ENCODE results near the gene TLE2.

DNA sequence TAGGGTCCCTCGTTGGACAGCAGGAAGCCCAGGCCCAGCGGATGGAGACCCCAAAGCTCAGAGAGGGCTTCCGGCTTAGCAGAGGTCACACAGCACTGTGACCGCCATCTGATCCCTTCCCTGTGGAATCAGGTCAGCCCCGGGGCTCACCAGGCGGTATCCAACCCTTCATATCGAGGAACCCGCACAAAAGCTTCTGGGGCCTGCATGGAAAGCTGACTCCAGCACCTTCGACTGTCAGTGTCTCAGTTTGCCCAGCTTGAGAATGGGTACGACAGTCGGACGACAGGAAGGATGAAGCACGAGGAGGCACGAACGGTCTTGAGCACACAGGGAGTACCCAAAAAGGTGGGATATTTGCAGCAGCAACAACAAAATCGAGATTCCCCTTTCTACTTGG, 30.6 kb upstream of the TLE2 start:
- TF ChIP-seq, protein P1, sequence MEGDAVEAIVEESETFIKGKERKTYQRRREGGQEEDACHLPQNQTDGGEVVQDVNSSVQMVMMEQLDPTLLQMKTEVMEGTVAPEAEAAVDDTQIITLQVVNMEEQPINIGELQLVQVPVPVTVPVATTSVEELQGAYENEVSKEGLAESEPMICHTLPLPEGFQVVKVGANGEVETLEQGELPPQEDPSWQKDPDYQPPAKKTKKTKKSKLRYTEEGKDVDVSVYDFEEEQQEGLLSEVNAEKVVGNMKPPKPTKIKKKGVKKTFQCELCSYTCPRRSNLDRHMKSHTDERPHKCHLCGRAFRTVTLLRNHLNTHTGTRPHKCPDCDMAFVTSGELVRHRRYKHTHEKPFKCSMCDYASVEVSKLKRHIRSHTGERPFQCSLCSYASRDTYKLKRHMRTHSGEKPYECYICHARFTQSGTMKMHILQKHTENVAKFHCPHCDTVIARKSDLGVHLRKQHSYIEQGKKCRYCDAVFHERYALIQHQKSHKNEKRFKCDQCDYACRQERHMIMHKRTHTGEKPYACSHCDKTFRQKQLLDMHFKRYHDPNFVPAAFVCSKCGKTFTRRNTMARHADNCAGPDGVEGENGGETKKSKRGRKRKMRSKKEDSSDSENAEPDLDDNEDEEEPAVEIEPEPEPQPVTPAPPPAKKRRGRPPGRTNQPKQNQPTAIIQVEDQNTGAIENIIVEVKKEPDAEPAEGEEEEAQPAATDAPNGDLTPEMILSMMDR (conservative IDR thresholded peaks at IDR 0.05): no peak
- no peak for TF ChIP-seq EZH2 (IDR thresholded peaks at IDR 0.05; ENCODE audit: low read depth)

All from PC-9 (cell line).